ENCODE results near the gene ATP8A1. TPM values are rescaled to one million over a fixed set of nuclear protein-coding genes. Genes with fewer than 3 reads are reported as not detected.

Gene ATP8A1
- total and polyA plus RNA-seq, 2 of the 4 experiments (the other 2 are of a cell fraction), result 0.12 to 0.36 TPM

- Histone ChIP-seq H3K27me3 (ENCODE audit: control insufficient read depth, insufficient read depth, low read length) (no peaks in the 10 kb centered on the region), H2BK120ac (ENCODE audit: low read depth, low read length) (no peak overlapping the region), H4K5ac (ENCODE audit: low read depth, low read length) (no peak overlapping the region), H2BK15ac (ENCODE audit: low read depth, low read length) (no peak overlapping the region), H3K14ac (replicated peaks; ENCODE audit: low read depth, low read length) (no peak overlapping the region), H3K18ac (ENCODE audit: low read depth, low read length) (no peak overlapping the region), H2AFZ (replicated peaks; ENCODE audit: low read length, poor library complexity) (no peak overlapping the region), H3K9me3 (ENCODE audit: control insufficient read depth, insufficient read depth, low read length) (no peaks in the 10 kb centered on the region), H2BK5ac (ENCODE audit: low read depth, low read length, poor library complexity, severe bottlenecking) (no peak overlapping the region), H3K4ac (ENCODE audit: low read depth, low read length) (no peak overlapping the region), H3K9ac (ENCODE audit: low read depth, low read length) (no peak overlapping the region), H2AK5ac (ENCODE audit: low read depth, low read length) (no peak overlapping the region), H4K91ac (ENCODE audit: insufficient read depth, low read depth, low read length) (no peak overlapping the region), H3K23ac (ENCODE audit: low read depth, low read length) (no peak overlapping the region), H4K8ac (ENCODE audit: low read depth in 2 of 2, low read length in 2 of 2) (no peak overlapping the region), H3K9me1 (ENCODE audit: insufficient read depth, low read length) (no peaks in the 10 kb centered on the region), H3K4me3 (ENCODE audit: insufficient read depth, low read depth, low read length) (no peak overlapping the region), H4K20me1 (ENCODE audit: insufficient read depth, low read length) (no peaks in the 10 kb centered on the region), H3K4me1 (ENCODE audit: control insufficient read depth, insufficient read depth, low read length) (no peaks in the 10 kb centered on the region), H2AK9ac (replicated peaks; ENCODE audit: low read depth, low read length, poor library complexity) (no peak overlapping the region), H3K56ac (ENCODE audit: extremely low read depth, insufficient read depth, low read length) (no peak overlapping the region), H3K4me2 (ENCODE audit: low read depth, low read length) (no peak overlapping the region), H2BK20ac (ENCODE audit: low read depth, low read length) (no peak overlapping the region), H3K27ac (ENCODE audit: insufficient read depth, low read length) (no peak overlapping the region), H3K79me1 (ENCODE audit: low read depth in 1 of 2, low read length in 2 of 2) (no peaks in the 10 kb centered on the region), H3K36me3 (ENCODE audit: control insufficient read depth, insufficient read depth, low read length) (no peaks in the 10 kb centered on the region)
- no TSS peak for BruUV-seq (replicated peaks)
- ATAC-seq (ENCODE audit: low read depth), result no peak
- ChIA-PET POLR2A (ENCODE audit: unreplicated experiment) (no interaction called here), CTCF (no interaction called here)
- in situ Hi-C loops (cut with MboI; ENCODE audit: low sequenced_read_pairs), result no loop called here
- DNase-seq, result no peak
- dilution Hi-C loops (cut with HindIII; ENCODE audit: low sequenced_read_pairs, unreplicated experiment), result no loop called here
- TF ChIP-seq RAD21 (IDR thresholded peaks at IDR 0.05; ENCODE audit: low read length) (no peak), MAFK (IDR thresholded peaks at IDR 0.05; ENCODE audit: low read depth, low read length) (no peak), CEBPB (IDR thresholded peaks at IDR 0.05; ENCODE audit: low read depth, low read length) (no peak), MXI1 (IDR thresholded peaks at IDR 0.05; ENCODE audit: borderline replicate concordance, low read depth, low read length) (no peak)
- no CpG with 5 or more reads among the region's 3 CpGs for WGBS, 2 experiments (ENCODE audit: extremely low coverage in 2 of 2, insufficient read length in 1 of 2)
- intact Hi-C loops (cut with micrococcal nuclease), result no loop called here
Observed at GRCh38 chr4:42640613-42641012, 16.3 kb downstream of the ATP8A1 start.

Data from IMR-90 (cell line).